SKM-1 treated with dmso at 0.1 percent for 144 hours (cell line): ENCODE measurements around the gene MAML3.

Source experiments
- DNase-seq: peaks from one replicate; lab custom pipeline; 2025; ENCODE audit not compliant: unreplicated experiment; lab: John Stamatoyannopoulos, UW

Gene MAML3

DNA sequence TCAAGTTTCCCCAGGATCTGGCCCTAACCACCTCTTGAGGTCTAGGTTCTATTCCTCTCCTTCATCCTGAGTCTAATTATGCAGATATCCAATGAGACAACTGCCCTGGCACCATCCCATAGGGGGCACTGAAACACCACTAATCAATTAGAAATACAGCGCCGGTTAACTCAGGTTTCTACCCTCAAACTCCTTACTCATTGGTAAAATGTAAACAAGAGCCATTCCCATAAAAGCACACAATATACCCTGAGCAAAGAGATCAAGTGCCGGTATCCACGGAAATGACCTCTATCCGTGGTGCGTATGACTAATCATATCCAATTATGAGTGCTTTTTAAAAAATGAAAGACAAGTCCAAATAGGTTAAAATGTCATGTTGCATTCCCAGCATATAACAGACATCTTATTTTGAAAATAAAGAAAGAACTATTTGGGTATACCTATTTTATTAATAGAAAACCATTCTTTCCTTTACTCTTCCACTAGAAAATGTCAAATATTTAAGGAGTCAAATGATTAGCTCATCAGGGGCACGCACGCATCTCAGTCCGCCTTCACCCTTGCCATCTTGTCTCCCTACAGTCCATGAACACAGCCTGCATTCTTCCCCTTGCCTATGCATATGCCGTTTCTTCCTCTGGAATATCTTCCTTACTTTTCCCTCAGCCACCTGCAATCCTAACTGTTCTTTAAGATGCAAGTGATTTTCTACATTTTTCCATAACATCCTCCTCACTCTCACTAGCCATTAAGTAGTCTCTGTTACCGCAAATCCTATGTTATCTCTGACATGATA is 141.1 kb downstream of the MAML3 start:
- peak; percentile 39 for DNase-seq

GRCh38 chr4:140005699-140006098 is 148.3 kb downstream of the MAML3 start:
- DNase-seq: no peak

GRCh38 chr4:140004922-140005627 is 148.9 kb downstream of the MAML3 start:
- no peak for DNase-seq

GRCh38 chr4:140004549-140004895 is 149.5 kb downstream of the MAML3 start:
- DNase-seq: no peak

- DNase-seq: no peak
Observed at GRCh38 chr4:140003876-140004548, 150.0 kb downstream of the MAML3 start.

DNA sequence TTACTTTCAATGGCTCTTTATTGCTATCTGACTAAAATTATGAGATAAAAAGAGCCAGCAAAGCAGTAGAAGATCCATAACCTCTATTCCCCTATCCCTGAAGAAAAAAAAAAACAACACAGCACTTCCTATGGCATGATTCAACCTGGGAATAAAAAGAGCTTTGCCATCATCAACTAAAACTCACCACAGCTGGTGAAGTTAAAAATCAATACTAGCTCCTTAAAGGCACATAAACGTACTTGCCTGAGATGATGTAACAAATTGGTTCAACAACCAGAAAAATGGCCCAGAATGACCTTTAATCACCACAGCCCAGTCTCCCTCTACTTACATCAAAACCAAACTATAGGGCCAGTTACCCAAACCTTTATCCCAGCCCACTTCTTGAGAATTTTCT is 153.8 kb downstream of the MAML3 start:
- no peak for DNase-seq

GRCh38 chr4:139988863-139989765 is 164.9 kb downstream of the MAML3 start:
- no peak for DNase-seq

DNA sequence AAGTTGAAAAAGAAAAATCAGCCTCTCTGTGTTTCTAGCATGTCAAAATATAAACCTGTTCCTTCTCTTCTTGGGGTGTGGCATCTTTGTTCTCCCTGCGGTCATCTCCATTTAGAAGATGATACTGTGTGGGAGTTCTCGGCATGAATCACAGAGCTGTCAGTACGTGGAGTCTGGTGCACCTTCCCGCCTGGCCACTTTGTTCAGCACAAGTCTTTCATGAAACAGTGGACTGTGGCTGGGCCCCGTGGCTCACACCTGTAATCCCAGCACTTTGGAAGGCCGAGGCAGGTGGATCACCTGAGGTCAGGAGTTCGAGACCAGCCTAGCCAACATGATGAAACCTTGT is 166.5 kb downstream of the MAML3 start:
- DNase-seq: no peak

- no peak for DNase-seq
Observed at GRCh38 chr4:139986689-139987501, 167.1 kb downstream of the MAML3 start.

- DNase-seq: no peak
Observed at GRCh38 chr4:139986106-139986505, 167.9 kb downstream of the MAML3 start.

GRCh38 chr4:139985401-139985800 is 168.6 kb downstream of the MAML3 start:
- DNase-seq: no peak

DNA sequence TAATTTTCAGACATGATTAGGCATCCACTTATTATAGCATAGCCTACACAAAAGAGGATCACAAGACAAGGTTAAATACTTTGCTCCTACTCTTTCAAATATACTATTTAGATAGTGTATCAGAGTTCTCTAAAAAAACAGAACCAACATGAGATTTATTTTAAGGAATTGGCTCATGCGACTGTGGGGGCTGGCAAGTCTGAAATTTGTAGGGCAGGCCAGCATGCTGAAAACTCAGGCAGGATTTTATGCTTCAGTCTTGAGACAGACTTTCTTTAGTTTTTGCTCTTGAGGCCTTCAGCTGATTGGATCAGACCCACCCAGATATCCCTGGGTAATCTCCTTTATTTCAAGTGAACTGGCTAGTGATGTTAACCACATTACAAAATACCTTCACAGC is 169.5 kb downstream of the MAML3 start:
- no peak for DNase-seq

DNA sequence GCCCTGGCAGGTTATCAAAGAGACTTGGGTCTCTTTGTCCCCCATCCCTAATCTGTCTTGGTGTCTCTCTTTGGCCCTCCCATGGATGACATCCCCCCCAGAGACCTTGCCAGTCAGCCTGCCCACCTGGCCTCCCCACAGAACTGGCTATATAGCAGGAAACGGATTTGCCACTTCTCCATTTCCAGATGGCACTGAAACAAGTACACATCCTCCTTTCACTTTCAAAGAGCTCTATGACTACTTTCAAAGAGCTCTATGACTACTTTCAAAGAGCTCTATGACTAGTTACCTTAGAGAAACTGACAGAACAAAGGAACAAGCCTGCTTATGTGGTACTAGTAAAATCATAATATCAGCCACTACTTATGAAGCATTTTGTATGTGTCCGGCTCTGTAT is 175.3 kb downstream of the MAML3 start:
- peak; percentile 23 for DNase-seq

DNA sequence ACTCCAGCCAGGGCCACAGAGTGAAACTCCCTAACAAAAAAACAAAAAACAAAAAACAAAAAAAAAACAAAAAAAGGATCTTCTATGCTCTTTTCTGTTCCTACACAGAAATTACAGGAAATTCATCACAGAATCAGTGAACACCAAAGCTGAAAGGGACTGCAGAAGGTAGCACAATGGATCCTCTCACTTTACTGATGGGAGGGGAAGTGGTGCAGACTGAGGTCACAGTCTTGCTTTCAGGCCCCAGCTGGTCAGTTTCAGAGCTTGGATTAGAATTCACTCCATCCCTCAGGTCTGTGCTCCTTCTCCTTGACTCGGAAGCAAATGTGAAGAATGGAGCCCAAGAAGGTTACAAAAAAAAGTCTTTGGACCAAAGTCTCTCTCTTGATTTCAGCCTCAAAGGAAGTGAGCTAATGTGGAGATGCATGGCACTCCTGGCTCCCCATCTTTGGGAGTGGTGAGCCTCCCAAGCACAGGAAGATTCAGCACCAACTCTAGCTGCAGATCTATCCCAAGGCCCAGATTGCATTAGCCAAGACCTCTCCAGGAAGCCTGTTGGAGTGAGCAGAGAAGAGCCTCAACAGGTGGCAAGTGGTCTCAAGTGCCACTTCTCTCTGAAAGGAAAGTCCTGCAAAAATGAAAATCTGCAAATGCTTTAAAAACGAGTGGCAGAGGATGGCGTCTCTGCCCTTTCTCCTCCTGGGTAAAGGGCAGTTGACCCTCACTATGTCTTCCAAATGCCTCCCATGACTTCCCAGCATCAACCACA is 176.0 kb downstream of the MAML3 start:
- DNase-seq: peak; percentile 19

GRCh38 chr4:139975830-139976272 is 178.1 kb downstream of the MAML3 start:
- DNase-seq: peak; percentile 70

GRCh38 chr4:139973616-139974015 is 180.4 kb downstream of the MAML3 start:
- DNase-seq: no peak

DNA sequence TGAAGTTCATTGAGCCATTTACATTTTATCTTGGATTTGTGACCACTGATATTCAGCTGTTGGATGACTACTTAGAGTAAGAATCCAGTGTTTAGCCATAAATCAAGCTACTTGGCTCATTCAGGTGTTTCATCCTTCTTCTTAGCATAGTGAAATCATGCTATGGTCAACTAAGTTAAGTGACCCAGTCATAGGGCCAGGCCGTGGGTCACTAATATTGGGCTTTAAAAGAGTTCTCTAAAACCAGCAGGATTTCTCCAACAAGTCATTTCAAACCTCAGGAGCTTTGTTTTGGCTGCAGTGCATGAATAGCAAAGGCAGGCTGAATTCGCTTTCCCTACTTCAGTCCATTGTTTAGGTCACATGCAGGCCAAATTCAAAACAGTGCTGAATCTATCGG is 181.0 kb downstream of the MAML3 start:
- no peak for DNase-seq

GRCh38 chr4:139972305-139972704 is 181.7 kb downstream of the MAML3 start:
- DNase-seq: no peak

GRCh38 chr4:139971111-139971510 is 182.9 kb downstream of the MAML3 start:
- no peak for DNase-seq
